OCI-LY7 (cell line): ENCODE data around the gene ITGB4. TPM values are rescaled to one million over a fixed set of nuclear protein-coding genes. Genes with fewer than 3 reads are reported as not detected.

Experiments
- BruUV-seq: library from RNA; stranded (reverse); fragments of 400-500 nt; replicated peaks from 2 replicates; lab custom pipeline; 2021; lab: Mats Ljungman, UMichigan
- CTCF ChIA-PET: fragments of 300-600 bp; sonication (Branson Sonifier 250); formaldehyde crosslinking; loops from one replicate; lab custom pipeline; 2022; ENCODE audit warnings: antibody characterized with exemption; ENCODE audit not compliant: unreplicated experiment; lab: Charles Lee
- POLR2A ChIA-PET: fragments of 300-600 bp; sonication (Branson Sonifier 250); formaldehyde crosslinking; loops from one replicate; lab custom pipeline; 2022; ENCODE audit warnings: antibody characterized with exemption; lab: Charles Lee
- DNase-seq: peaks from one replicate; pipeline ENCODE4 v3.0.0-alpha.2; 2015; ENCODE audit warnings: low spot score
- H2AFZ ChIP-seq: fragments of 200-600 bp; sonication (generic), shearing (Covaris generic); 2 replicates; pipeline ENCODE4 v1.6.1; 2014; ENCODE audit warnings: mild to moderate bottlenecking, antibody characterized with exemption, low read length, moderate library complexity
- H3K27ac ChIP-seq: fragments of 200-600 bp; sonication (generic); 2 replicates; pipeline ENCODE4 v1.5.1; 2014; ENCODE audit warnings: mixed run types, low read depth, mild to moderate bottlenecking, moderate library complexity, low read length, inconsistent platforms; ENCODE audit not compliant: poor library complexity, severe bottlenecking
- H3K36me3 ChIP-seq: fragments of 200-600 bp; sonication (generic); 2 replicates; pipeline ENCODE4 v1.6.1; 2014; ENCODE audit warnings: mild to moderate bottlenecking, antibody characterized with exemption, low read length, moderate library complexity, mixed read lengths; ENCODE audit not compliant: insufficient read depth
- H3K4me1 ChIP-seq: fragments of 200-600 bp; sonication (generic); 2 replicates; pipeline ENCODE4 v1.5.1; 2014; ENCODE audit warnings: mild to moderate bottlenecking, low read length; ENCODE audit not compliant: insufficient read depth, poor library complexity, severe bottlenecking
- H3K4me2 ChIP-seq: fragments of 200-600 bp; sonication (generic); 2 replicates; pipeline ENCODE4 v1.6.1; 2014; ENCODE audit warnings: mild to moderate bottlenecking, low read length
- H3K4me3 ChIP-seq: fragments of 200-600 bp; sonication (generic); 2 replicates; pipeline ENCODE4 v1.5.1; 2014; ENCODE audit warnings: mild to moderate bottlenecking, low read depth, low read length; ENCODE audit not compliant: poor library complexity, severe bottlenecking
- H3K79me2 ChIP-seq: fragments of 200-600 bp; sonication (generic); 2 replicates; pipeline ENCODE4 v1.6.1; 2016; ENCODE audit warnings: low read depth, mild to moderate bottlenecking, low read length, moderate library complexity, mixed read lengths; ENCODE audit not compliant: insufficient read depth
- H3K9me2 ChIP-seq: fragments of 200-600 bp; sonication (generic); 2 replicates; pipeline ENCODE4 v1.6.1; 2016; ENCODE audit warnings: mild to moderate bottlenecking, low read length, mixed read lengths; ENCODE audit not compliant: insufficient read depth
- H3K9me3 ChIP-seq: fragments of 200-600 bp; sonication (generic); 2 replicates; pipeline ENCODE4 v1.6.1; 2014; ENCODE audit warnings: mild to moderate bottlenecking, mixed run types, low read length, mixed read lengths
- H4K20me1 ChIP-seq: fragments of 200-600 bp; sonication (generic); 2 replicates; pipeline ENCODE4 v1.6.1; 2014; ENCODE audit warnings: mild to moderate bottlenecking, antibody characterized with exemption, low read length, moderate library complexity, mixed read lengths; ENCODE audit not compliant: insufficient read depth
- EZH2phosphoT487 ChIP-seq: fragments of 200-600 bp; sonication (generic); IDR thresholded peaks from 2 replicates; pipeline ENCODE4 v1.6.1; 2018; ENCODE audit warnings: low read depth, borderline replicate concordance, mild to moderate bottlenecking, mixed run types, antibody characterized with exemption, low read length, moderate library complexity, mixed read lengths
- intact Hi-C: fragments of 100-400 bp; cut with micrococcal nuclease; formaldehyde crosslinking; loops from one replicate; pipeline ENCODE4 v1.10.0; 2022; ENCODE audit not compliant: unreplicated experiment
- total RNA-seq, 2 experiments: library from RNA; depleted of rRNA in 1 of 2; stranded (reverse); fragments of >200 nt in 1 of 2; shearing (Covaris generic) in 1 of 2; gene quantifications; 2 replicates each; pipeline ENCODE4 v1.2.3, GENCODE V29; 2014 to 2022
- TF ChIP-seq, protein P1 (sequence below): fragments of 200-600 bp; sonication (generic); conservative IDR thresholded peaks from 2 replicates; pipeline ENCODE4 v1.5.1; 2014; ENCODE audit warnings: mild to moderate bottlenecking, antibody characterized with exemption, low read length, moderate library complexity, mixed read lengths

ITGB4 gene
- total RNA-seq, 2 experiments from 2014 or later: 0.66 to 3.9 TPM

DNA sequence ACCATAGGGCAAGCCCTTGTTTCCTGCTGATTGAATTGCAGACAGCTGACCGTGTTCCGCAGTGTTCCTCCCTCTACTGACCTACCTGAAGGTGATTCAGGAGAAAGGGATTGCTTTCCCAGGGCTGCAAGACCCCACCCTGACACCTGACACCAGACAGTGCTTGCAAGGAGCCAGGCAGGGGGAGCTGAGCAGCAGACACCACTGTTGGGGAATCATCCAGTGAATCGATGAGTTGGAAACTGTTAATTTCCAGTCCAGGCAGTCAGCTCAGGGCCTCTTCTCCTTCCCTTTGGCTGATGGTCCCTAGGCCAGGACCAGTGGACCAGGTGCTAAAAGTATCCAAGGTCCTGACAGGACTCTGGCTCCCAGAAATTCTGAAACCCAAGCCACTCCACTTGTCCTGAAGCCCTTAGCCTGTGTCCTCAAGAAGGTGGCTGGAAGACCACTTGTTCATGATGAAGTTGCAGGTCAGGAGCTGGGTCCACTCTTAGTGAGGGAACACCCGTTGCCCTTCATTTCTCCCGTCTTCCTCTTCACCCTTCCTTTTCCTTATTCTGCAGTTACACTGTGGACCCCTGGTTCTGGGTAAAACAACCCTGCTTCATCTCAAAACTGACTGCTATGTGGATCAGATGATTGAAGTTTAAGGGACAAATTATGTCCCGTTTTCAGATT, 53.9 kb downstream of the ITGB4 start:
- H3K9me3 ChIP-seq: no peaks in the 10 kb centered on the region
- peaks cover 24% of the 10 kb centered on the region for H4K20me1 ChIP-seq
- H3K4me2 ChIP-seq: no peak overlapping the region
- POLR2A ChIA-PET: interaction anchor here (2.0 to 3.2 kb wide), 2 partner anchors 9 to 11 kb away, joined by 8 to 10 read pairs; partner anchors contain the start of genes GALK1 and UNK
- no peaks in the 10 kb centered on the region for H3K9me2 ChIP-seq
- peaks cover 33% of the 10 kb centered on the region for H3K79me2 ChIP-seq
- H3K4me1 ChIP-seq: peaks cover 30% of the 10 kb centered on the region
- TF ChIP-seq, protein P1, sequence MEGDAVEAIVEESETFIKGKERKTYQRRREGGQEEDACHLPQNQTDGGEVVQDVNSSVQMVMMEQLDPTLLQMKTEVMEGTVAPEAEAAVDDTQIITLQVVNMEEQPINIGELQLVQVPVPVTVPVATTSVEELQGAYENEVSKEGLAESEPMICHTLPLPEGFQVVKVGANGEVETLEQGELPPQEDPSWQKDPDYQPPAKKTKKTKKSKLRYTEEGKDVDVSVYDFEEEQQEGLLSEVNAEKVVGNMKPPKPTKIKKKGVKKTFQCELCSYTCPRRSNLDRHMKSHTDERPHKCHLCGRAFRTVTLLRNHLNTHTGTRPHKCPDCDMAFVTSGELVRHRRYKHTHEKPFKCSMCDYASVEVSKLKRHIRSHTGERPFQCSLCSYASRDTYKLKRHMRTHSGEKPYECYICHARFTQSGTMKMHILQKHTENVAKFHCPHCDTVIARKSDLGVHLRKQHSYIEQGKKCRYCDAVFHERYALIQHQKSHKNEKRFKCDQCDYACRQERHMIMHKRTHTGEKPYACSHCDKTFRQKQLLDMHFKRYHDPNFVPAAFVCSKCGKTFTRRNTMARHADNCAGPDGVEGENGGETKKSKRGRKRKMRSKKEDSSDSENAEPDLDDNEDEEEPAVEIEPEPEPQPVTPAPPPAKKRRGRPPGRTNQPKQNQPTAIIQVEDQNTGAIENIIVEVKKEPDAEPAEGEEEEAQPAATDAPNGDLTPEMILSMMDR: no peak
- TF ChIP-seq EZH2phosphoT487: no peak
- no peak overlapping the region for H2AFZ ChIP-seq
- H3K36me3 ChIP-seq: peaks cover 46% of the 10 kb centered on the region
- no peak overlapping the region for H3K4me3 ChIP-seq
- no peak for DNase-seq
- CTCF ChIA-PET: interaction anchor here (0.6 kb wide), 1 partner anchor 51 kb away, joined by 3 read pairs; no protein-coding TSS in a partner anchor
- intact Hi-C loops: loop anchor here (5.0 kb wide), 1 partner anchor 492 kb away; the partner anchor contains the start of gene UBALD2
- no TSS peak for BruUV-seq
- no peak overlapping the region for H3K27ac ChIP-seq

DNA sequence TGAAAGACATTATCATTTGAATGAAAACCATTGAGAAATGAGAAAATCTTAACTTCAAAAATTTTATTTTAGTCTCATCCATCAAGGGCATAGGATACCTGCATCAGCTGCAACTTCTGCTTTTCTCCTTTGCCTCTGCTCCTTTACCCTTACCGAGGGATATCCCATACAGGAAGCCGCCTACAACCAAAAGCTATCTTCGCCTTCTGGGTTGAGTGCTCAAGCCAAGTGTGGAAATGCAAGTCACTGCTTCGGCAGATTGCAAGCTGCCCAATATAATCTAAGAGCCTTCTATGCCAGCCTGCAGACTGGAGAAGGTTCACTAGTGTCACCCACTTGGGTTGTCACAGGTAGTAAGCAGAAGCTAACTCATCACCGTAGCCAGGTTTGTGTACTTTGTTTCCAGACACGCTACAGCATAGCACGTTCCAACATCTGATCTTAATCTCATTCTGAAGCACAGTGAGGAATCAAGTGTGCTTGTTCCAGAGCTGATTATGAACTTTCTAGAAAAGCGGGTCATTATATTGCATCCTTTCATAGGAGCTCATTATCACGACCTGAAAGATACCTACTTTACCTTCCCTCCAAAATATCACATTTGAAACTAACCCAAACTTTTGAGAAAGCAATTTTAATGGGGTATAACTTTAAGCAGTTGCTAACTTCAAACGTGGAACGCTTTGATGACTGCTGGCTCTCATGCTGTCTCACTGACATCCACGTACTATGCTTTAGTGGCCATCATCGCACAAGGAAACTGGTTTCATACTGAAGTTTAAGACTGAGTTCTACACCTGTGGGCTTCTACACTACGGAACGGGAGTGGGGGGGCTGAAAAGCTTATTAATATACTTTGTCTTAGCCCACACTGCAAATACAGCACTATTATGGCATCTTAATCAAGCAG, 55.4 kb downstream of the ITGB4 start:
- H3K9me3 ChIP-seq: no peaks in the 10 kb centered on the region
- TF ChIP-seq EZH2phosphoT487: no peak
- TF ChIP-seq, protein P1: no peak
- ChIA-PET POLR2A (interaction anchor here (0.7 to 2.0 kb wide), 6 partner anchors 8 to 99 kb away, joined by 3 to 10 read pairs (median 6); partner anchors contain the start of genes GALK1, UNK and WBP2), CTCF (no interaction called here)
- no peaks in the 10 kb centered on the region for H3K9me2 ChIP-seq
- intact Hi-C loops: loop anchor here (5.0 kb wide), 1 partner anchor 491 kb away; the partner anchor contains the start of gene UBALD2
- DNase-seq: no peak
- H3K36me3 ChIP-seq: peaks cover 46% of the 10 kb centered on the region
- peaks cover 24% of the 10 kb centered on the region for H4K20me1 ChIP-seq
- H2AFZ ChIP-seq: no peak overlapping the region
- no peak overlapping the region for H3K27ac ChIP-seq
- peak overlapping the region; percentile 85 for H3K4me2 ChIP-seq
- H3K79me2 ChIP-seq: peaks cover 33% of the 10 kb centered on the region
- H3K4me1 ChIP-seq: peaks cover 30% of the 10 kb centered on the region
- BruUV-seq: no TSS peak
- H3K4me3 ChIP-seq: peak overlapping the region; percentile 83
